ENCODE measurements around the gene CFAP57. TPM values are rescaled to one million over a fixed set of nuclear protein-coding genes. Genes with fewer than 3 reads are reported as not detected.
"Not testable (repeated sequence)": the region's sequence is repeated elsewhere in the genome, so short reads cannot be mapped to it uniquely, and the experiment has no call there.

The CFAP57 gene
- total and polyA plus RNA-seq, 2 of the 13 experiments (the other 11 are each of a cell fraction or from before 2014, with no cell fraction given), result 0.01 TPM; not detected in 1

DNA sequence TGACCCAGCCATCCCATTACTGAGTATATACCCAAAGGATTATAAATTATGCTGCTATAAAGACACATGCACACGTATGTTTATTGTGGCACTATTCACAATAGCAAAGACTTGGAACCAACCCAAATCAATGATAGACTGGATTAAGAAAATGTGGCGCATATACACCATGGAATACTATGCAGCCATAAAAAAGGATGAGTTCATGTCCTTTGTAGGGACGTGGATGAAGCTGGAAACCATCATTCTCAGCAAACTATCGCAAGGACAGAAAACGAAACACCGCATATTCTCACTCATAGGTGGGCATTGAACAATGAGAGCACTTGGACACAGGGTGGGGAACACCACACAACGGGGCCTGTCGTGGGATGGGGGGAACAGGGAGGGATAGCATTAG is 36.1 kb downstream of the CFAP57 start:
- intact Hi-C loops (cut with micrococcal nuclease; ENCODE audit: unreplicated experiment), result not testable (repeated sequence)

DNA sequence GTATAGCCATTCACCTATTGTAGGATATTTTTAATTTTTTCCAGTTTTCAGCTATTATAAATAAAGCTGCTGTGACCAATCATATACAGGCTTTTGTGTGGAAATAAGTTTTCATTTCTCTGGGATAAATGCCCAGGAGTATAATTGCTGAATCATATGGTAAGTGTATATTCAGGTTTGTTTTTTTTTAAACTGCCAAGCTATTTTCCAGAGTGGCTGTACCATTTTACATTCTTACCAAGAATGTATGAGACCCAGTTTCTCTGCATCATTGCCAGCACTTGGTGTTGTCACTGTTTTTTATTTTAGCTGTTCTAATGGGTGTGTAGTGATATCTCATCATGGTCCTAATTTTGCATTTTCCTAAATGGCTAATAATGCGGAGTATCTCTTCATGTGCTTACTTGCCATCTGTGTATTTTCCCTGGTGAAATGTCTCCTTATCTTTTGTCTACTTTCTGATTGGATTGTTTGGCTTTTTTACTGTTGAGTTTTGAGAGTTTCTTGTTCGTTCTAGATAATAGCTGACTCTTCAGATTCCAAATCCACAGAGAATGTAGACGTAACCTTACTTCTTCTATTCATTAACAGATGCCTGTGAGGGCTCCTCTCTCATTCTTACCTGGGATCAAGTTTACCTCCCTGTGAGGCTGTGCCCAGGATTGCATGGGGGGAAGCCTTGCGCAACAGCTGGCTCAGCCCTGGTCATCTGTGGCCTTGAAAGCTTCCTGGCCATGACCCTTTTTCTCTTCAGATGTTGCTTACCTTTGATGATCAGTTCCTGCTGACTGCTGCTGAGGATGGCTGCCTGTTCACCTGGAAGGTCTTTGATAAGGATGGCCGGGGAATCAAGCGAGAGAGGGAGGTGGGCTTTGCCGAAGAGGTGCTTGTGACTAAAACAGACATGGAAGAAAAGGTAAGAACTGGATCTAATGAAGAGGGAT is 42.6 kb downstream of the CFAP57 start:
- H3K9ac ChIP-seq (ENCODE audit: insufficient read depth, low read depth, low read length), result no peak overlapping the region
- WGBS (ENCODE audit: low lambda C conversion rate), result 14% methylated on average over 7 of the region's 7 CpGs
- H3K27ac ChIP-seq (ENCODE audit: extremely low read length, insufficient read depth, low read length), result no peak overlapping the region
- peaks cover 3 to 21% of the 10 kb centered on the region in 2 experiments; a peak in 4 of 5 replicates for H3K27me3 ChIP-seq (ENCODE audit: control insufficient read depth in 1 of 2, insufficient read depth in 2 of 2, low read length in 2 of 2)
- H3K4me2 ChIP-seq (ENCODE audit: low read depth, low read length), result 0 out of 2 replicates have a peak overlapping the region, but pooled peaks have one; percentile 16
- ATAC-seq, result peak; percentile 66
- no peak overlapping the region for H2AFZ ChIP-seq (ENCODE audit: low read length)
- no peaks in the 10 kb centered on the region for H3K9me3 ChIP-seq (ENCODE audit: low read length)
- H4K20me1 ChIP-seq (ENCODE audit: insufficient read depth, low read length), result no peaks in the 10 kb centered on the region
- in situ Hi-C loops (cut with HindIII; ENCODE audit: extremely low pct_ligation_motif_present, low pct_unique_long_range_greater_than_20kb) (no loop called here), intact Hi-C loops (cut with micrococcal nuclease; ENCODE audit: unreplicated experiment) (no loop called here)
- no peaks in the 10 kb centered on the region for H3K36me3 ChIP-seq (replicated peaks in 1 of 2; ENCODE audit: control insufficient read depth in 1 of 2, insufficient read depth in 2 of 2, low read length in 2 of 2)
- BruUV-seq (replicated peaks), result no TSS peak
- ChIA-PET CTCF (ENCODE audit: low intra/inter-chr PET ratio, low total read pairs) (no interaction called here), POLR2A (interaction anchor here (1.2 kb wide), 1 partner anchor 9 kb away, joined by 6 read pairs; no protein-coding TSS in a partner anchor)
- no peaks in the 10 kb centered on the region for H3K79me2 ChIP-seq (ENCODE audit: insufficient read depth, low read length)
- peak; percentile 44 for DNase-seq (ENCODE audit: low spot score)
- H3K4me3 ChIP-seq (replicated peaks in 1 of 3; ENCODE audit: insufficient read depth in 1 of 3, low read depth in 2 of 3, low read length in 3 of 3), result no peak overlapping the region
- H3K4me1 ChIP-seq (ENCODE audit: insufficient read depth, low read length), result peaks cover 19% of the 10 kb centered on the region
- FAIRE-seq, result no peak
- TF ChIP-seq ZSCAN9 (CRISPR knock-in tag; IDR thresholded peaks at IDR 0.05; ENCODE audit: borderline replicate concordance) (0 out of 2 replicates have a peak, but pooled peaks have one; percentile 19), ZNF256 (CRISPR knock-in tag; conservative IDR thresholded peaks at IDR 0.05) (no peak), BCL6 (CRISPR knock-in tag; IDR thresholded peaks at IDR 0.05) (peak; percentile 49; the same call in 1 of the 2 replicates), SUZ12 (IDR thresholded peaks at IDR 0.05; ENCODE audit: low read depth, low read length) (no peak), TCF7 (IDR thresholded peaks at IDR 0.05; ENCODE audit: low read depth) (peak; percentile 75), ETV5 (CRISPR knock-in tag; IDR thresholded peaks at IDR 0.05; ENCODE audit: borderline replicate concordance) (peak; percentile 62; the same call in 1 of the 2 replicates), ZNF180 (CRISPR knock-in tag; IDR thresholded peaks at IDR 0.05; ENCODE audit: borderline replicate concordance, low read depth) (no peak), NR2F1 (CRISPR knock-in tag; IDR thresholded peaks at IDR 0.05) (peak; percentile 42 to 64; a peak in 3 of 4 replicates), ZEB1 (IDR thresholded peaks at IDR 0.05; ENCODE audit: insufficient replicate concordance, low read depth) (peak; percentile 70), FOXA3 (CRISPR knock-in tag; IDR thresholded peaks at IDR 0.05) (peak; percentile 54), HMGA1 (CRISPR knock-in tag; conservative IDR thresholded peaks at IDR 0.05) (no peak)
- TF ChIP-seq, protein P1, sequence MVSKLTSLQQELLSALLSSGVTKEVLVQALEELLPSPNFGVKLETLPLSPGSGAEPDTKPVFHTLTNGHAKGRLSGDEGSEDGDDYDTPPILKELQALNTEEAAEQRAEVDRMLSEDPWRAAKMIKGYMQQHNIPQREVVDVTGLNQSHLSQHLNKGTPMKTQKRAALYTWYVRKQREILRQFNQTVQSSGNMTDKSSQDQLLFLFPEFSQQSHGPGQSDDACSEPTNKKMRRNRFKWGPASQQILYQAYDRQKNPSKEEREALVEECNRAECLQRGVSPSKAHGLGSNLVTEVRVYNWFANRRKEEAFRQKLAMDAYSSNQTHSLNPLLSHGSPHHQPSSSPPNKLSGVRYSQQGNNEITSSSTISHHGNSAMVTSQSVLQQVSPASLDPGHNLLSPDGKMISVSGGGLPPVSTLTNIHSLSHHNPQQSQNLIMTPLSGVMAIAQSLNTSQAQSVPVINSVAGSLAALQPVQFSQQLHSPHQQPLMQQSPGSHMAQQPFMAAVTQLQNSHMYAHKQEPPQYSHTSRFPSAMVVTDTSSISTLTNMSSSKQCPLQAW (CRISPR knock-in tag; IDR thresholded peaks at IDR 0.05), result peak; percentile 47; the same call in 1 of the 2 replicates
- TF ChIP-seq, protein P2, sequence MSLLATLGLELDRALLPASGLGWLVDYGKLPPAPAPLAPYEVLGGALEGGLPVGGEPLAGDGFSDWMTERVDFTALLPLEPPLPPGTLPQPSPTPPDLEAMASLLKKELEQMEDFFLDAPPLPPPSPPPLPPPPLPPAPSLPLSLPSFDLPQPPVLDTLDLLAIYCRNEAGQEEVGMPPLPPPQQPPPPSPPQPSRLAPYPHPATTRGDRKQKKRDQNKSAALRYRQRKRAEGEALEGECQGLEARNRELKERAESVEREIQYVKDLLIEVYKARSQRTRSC (CRISPR knock-in tag; IDR thresholded peaks at IDR 0.05; ENCODE audit: low read depth), result no peak
- TF ChIP-seq, protein P3, sequence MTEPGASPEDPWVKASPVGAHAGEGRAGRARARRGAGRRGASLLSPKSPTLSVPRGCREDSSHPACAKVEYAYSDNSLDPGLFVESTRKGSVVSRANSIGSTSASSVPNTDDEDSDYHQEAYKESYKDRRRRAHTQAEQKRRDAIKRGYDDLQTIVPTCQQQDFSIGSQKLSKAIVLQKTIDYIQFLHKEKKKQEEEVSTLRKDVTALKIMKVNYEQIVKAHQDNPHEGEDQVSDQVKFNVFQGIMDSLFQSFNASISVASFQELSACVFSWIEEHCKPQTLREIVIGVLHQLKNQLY (CRISPR knock-in tag; IDR thresholded peaks at IDR 0.05), result peak; percentile 67; the same call in 1 of the 2 replicates

More for the DNA sequence above, 36.1 kb downstream of the CFAP57 start:
- H3K4me3 ChIP-seq (replicated peaks in 1 of 3; ENCODE audit: insufficient read depth in 1 of 3, low read depth in 2 of 3, low read length in 3 of 3); H3K27ac ChIP-seq (ENCODE audit: extremely low read length, insufficient read depth, low read length); CTCF ChIA-PET (ENCODE audit: low intra/inter-chr PET ratio, low total read pairs); FAIRE-seq; H2AFZ ChIP-seq (ENCODE audit: low read length); POLR2A ChIA-PET; ATAC-seq; H3K79me2 ChIP-seq (ENCODE audit: insufficient read depth, low read length); H3K9ac ChIP-seq (ENCODE audit: insufficient read depth, low read depth, low read length); H3K9me3 ChIP-seq (ENCODE audit: low read length); H3K4me2 ChIP-seq (ENCODE audit: low read depth, low read length); BruUV-seq (replicated peaks); H3K36me3 ChIP-seq (replicated peaks in 1 of 2; ENCODE audit: control insufficient read depth in 1 of 2, insufficient read depth in 2 of 2, low read length in 2 of 2); H4K20me1 ChIP-seq (ENCODE audit: insufficient read depth, low read length); DNase-seq (ENCODE audit: low spot score); in situ Hi-C loops (cut with HindIII; ENCODE audit: extremely low pct_ligation_motif_present, low pct_unique_long_range_greater_than_20kb): not testable (repeated sequence)
- H3K27me3 ChIP-seq (ENCODE audit: control insufficient read depth in 1 of 2, insufficient read depth in 2 of 2, low read length in 2 of 2), result peaks cover 0 to 16% of the 10 kb centered on the region in 2 experiments; a peak in 2 of 5 replicates
- WGBS (ENCODE audit: low lambda C conversion rate), result 92% methylated on average over 8 of the region's 8 CpGs
- peaks cover 28% of the 10 kb centered on the region for H3K4me1 ChIP-seq (ENCODE audit: insufficient read depth, low read length)
